Stimulated activated CD8-positive, alpha-beta memory T cell treated with anti-CD3 and anti-CD28 coated beads, Interleukin-7, amount 100 ng/mL, for 4 hours (primary cell): ENCODE measurements around the gene SH2D2A.
A peak's percentile ranks its signal among the peaks of the same experiment; 100 is the strongest.

Source experiments
- DNase-seq, 2 donors: peaks; one replicate each; pipeline ENCODE4 v3.0.0-alpha.2; 2020; ENCODE audit warnings: low read depth in 2 of 2

Gene SH2D2A

GRCh38 chr1:156816561-156817328 lies at the start of gene SH2D2A:
Gene SH2D2A, minus strand, starts transcription at chr1:156816848. Its CDS starts 140 bp downstream, at chr1:156816708.
- DNase-seq, result peak; percentile 93 to 97

DNA sequence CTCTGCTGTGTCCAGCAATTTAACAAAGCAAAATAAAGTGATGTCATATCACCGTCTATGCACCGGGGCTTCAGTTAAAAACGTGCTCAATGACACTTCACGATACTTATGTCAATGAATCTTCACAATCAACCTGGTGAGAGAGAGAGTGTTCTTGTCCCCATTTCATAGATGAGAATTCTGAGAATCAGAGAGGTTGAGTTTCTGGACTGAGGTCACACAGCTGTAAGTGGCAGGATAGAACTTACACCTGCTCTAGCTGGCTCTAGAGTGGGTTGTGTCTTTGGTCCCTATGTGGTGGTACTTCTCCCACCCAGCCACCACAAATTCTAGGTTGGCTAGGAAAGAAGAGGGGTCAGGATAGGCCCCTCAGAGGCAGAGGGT lies 49.2 kb upstream of the SH2D2A start:
- no peak for DNase-seq

DNA sequence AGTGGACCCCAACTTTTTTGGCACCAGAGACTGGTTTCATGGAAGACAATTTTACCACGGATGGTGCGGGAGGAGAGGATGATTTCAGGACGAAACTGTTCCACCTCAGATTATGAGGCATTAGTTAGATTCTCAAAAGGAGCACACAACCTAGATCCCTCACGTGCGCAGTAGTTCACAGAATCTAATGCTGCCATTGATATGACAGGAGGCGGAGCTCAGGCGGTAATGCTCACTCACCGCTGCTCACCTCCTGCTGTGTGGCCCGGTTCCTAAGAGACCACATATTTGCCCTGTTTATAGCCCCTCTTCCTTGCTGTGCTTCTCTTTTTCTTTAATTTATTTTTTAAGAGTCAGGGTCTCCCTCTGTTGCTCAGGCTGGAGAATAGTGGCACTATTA lies 48.6 kb upstream of the SH2D2A start:
- DNase-seq, result no peak

DNA sequence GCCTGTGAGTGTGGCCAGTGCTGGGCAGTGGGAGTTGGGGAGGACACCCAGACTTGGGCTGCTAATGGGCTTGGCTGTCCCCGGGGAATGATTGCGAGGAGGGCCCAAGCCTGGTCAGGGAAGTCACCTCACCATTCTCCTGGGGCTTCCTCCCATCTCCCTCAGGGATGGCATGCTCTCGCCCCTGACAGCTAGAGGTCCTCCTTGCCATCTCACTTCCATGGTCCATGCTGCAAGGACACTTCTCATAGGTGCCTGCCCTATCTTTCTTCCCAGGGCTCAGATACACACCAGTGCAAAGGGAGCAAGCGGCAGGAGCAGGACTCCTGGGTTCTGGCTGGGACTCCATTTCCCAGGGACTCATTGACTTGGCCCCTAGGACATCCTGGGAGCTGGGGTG lies 48.1 kb upstream of the SH2D2A start:
- no peak for DNase-seq

DNA sequence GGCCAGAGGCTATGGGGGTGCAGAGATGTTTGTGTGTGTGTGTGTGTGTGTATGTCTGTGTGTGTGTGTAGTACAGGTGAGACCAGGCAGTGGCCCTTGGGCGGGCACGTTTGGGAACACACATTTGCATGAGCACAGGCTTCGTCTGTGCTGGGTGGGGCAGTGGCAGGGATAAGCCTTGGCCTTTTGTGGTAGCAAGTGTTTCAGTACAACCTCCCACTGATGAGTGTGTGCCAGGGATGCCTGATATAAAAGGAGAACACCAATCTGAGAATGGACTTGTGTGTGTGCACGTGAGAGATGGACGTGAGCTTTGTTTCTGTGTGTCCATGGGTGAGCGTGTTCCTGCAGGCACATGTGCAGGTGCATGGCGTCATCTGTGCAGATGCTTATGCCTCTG lies 47.0 kb upstream of the SH2D2A start:
- no peak for DNase-seq

DNA sequence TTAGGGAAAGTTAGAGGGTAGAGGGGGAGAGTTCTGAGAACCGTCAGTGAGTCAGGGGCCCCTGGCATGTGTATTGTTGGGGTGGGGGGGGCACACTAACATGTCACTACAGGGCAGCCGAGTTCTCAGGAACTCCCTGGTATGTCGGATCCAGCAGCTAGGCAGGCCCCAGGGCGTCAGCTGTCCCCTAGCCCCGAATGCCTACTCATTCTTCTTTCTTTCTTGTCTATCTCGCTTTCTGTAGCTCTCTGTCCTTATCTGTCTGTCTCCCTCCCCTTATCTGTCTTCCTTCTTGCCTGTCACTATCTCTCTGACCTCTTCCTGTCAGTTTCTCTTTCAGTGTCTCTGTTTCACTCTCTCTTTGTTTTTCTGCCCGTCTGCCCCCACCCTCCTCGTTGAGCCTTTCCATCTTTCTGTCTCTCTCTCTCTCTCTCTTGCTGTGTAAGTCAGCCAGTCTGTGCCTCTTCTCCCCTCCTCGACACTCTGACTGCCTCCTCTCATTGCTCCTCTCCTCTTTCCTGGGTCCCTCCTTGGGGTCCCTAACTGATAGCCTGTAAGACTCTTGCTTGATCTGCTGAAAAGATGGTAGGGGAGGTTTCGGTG lies 46.5 kb upstream of the SH2D2A start:
- DNase-seq, result no peak

DNA sequence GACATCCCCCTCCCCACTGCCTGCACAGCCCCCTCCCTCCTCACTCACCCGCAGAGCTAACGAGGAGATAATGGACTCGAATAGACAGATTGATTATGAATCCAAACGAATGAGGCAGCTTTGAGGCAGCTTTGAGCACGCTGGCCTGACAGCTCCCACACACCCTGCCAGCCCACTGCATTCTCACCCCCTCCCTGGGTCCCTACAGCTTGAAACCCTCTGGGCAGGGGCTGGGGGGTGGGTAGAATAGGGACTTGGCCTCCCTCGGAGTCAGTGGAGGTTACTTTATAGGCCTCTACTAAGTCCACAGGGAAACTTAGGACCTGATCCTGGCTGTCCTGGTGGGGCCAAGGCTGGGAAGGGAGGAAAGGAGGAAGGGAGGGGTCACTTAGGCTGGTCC lies 45.9 kb upstream of the SH2D2A start:
- no peak for DNase-seq

DNA sequence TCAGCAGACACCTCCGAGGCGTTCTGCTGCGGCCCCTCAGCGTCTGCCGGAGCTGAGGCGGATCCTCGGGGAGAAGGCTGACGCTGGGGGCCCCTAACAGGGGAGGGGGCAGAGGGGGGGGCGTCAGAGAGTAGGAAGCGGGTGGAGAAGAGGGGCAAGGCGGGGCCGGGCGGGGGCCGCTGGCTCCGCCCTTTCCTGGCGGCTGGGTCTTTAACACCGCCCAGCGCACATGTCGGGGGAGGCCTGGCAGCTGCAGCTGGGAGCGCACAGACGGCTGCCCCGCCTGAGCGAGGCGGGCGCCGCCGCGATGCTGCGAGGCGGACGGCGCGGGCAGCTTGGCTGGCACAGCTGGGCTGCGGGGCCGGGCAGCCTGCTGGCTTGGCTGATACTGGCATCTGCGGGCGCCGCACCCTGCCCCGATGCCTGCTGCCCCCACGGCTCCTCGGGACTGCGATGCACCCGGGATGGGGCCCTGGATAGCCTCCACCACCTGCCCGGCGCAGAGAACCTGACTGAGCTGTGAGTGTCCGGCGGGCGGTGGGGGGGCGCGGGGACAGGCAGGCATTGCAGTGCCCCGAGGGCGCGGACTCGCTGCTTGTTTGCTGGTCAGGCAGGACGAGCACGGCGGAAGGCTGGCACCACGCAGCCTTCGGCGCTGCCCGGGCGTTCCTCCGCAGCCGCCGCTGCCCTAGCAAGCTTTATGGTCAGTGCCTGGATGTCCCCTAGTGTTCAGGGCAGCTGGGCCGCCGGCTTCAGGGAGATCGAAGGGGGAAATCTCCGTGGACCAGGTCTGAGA lies 44.2 kb upstream of the SH2D2A start, which contains the start of gene NTRK1:
Gene NTRK1, plus strand, starts transcription at position 238 of the 796 bp plus-strand sequence. Its CDS starts 70 bp downstream, at position 308.
- peak; percentile 27 to 59 for DNase-seq

GRCh38 chr1:156860113-156860627 lies 43.5 kb upstream of the SH2D2A start:
- peak in 1 of 2 donors; percentile 51 for DNase-seq

GRCh38 chr1:156859523-156860112 lies 43.0 kb upstream of the SH2D2A start:
- no peak for DNase-seq

GRCh38 chr1:156858959-156859522 lies 42.4 kb upstream of the SH2D2A start, which contains the start of gene INSRR:
Gene INSRR, minus strand, starts transcription at chr1:156859117. Its CDS starts 496 bp downstream, at chr1:156858621.
- DNase-seq, result no peak

- DNase-seq, result no peak
Measured at GRCh38 chr1:156858555-156858956, 41.9 kb upstream of the SH2D2A start.

DNA sequence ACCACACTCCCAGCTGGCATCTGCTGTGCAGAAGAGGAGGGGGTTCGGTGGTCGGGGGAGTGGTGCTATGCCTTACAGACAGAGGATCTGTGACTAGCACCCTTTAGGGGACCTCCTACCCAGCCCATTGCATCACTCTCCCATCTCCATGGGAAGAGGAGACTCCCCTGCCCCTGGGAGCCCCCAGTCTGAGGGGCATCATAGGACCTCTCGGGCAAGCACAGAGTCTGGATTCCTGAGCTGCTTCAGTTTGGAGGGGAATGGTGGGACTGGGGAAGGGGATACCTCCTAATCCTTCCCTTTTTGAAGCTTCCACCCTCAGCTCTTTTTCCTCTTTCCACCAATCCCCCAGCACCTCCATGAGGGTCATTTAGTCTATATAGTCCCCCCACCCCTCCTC lies 40.9 kb upstream of the SH2D2A start:
- DNase-seq, result no peak

GRCh38 chr1:156856282-156856785 lies 39.7 kb upstream of the SH2D2A start:
- no peak for DNase-seq

DNA sequence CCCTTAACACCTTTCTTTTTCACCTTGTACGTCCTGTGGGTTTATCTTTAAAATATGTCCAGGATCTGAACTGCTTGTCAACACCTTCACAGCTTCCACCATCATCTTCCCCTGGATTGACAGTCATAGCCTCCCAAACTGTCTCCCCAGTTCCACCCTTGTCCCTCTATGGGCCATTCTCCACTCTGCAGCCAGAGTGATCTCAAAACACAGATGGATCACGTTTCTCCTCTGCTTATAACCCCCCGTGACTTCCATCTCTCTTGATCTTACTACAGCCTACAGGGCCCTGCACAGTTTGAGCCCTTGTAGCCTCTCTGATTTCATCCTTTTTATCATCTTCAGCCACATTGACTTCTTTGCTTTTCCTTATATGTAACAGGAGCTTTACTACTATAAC lies 38.0 kb upstream of the SH2D2A start:
- no peak for DNase-seq

DNA sequence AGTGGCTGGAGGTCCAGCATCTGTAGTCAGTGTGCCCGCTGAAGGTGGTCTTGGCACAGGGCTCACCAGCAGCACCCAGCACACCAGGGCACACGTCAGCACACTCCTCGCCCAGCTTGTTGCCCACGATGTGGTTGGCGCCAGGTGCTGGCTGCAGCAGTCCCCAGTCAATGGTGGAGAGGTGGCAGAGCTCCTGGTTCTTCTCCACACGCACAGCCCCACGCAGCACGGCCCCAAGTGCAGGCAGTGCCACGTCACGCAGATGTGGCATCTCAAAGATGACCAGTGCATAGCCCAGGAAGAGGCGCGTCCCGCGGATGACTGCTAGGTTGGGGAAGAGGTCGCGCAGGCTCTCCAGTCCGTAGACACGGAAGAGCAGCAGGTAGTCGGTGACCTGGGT lies 37.1 kb upstream of the SH2D2A start:
- DNase-seq, result no peak

- no peak for DNase-seq
Measured at GRCh38 chr1:156852418-156852874, 35.8 kb upstream of the SH2D2A start.

DNA sequence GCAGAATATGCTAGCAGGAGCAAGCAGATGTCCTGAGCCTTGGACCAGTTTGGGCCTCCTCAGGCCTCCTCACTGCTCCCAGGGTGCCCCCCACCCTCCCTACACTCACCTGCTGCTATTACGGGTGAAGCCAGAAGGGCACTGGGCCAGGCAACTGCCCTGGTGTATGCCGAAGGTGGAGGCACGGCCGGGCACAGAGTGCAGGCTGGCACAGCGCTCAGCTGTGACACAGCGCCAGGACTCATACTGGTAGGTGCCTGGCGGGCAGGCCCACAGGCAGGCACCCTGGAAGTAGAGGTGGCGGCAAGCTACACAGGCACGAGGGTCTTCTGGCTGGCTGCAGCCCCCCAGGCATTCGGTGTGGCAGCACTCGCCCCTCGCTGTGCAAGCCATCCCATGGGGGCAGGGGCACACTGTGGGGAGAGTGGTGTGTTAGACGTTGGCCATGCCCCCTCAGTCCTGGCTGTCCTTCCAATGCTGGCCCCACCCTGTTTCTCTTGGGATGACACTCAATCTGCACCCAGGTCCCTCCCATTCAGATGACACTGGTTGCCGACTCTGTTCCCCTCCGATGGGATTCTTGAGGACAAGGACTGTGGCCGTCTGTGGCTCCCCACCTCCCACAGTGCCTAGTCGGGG lies 35.2 kb upstream of the SH2D2A start:
- no peak for DNase-seq

- DNase-seq, result no peak
Measured at GRCh38 chr1:156849151-156849496, 32.5 kb upstream of the SH2D2A start.

DNA sequence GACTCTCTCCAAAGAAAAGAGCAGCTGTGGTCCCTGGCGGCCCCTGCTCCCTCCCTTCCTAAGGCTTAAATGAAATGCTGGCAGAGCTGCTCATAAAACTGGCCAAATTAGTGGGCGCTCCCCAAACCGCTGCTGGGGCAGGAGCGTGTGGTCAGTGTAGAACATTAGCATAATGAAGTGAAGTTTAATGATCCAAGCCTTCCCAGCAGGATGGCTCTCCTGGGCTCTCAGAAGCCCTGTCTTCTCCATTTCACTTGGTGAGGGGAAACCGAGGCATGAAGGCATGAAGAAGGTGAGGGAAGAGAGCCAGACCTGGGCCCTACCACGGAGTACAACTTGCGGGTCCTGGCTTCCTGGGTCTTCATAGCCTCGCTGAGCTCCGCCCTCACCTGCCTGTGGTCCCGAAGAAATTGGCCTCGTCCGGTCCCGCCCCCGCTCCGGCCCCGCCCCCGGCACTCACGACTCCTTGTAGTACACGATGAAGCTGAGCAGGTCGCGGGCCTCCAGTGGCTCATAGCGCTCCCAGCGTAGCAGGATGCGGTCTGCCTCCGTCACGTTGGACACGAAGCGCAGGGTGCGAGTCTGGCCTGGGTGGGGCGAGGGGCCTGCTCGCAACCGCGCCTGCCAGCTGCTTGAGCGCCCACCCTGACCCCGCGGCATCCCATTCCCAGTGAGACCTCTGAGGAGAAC lies 32.0 kb upstream of the SH2D2A start:
- peak; percentile 19 to 55 for DNase-seq
